ENCODE measurements around the gene IMPDH1. TPM values are rescaled to one million over a fixed set of nuclear protein-coding genes. Genes with fewer than 3 reads are reported as not detected.

IMPDH1 gene
- total and polyA plus RNA-seq, 2 donors (not counting 3 experiments of a cell fraction or from before 2014, with no cell fraction given) = 78.8 to 97.9 TPM

DNA sequence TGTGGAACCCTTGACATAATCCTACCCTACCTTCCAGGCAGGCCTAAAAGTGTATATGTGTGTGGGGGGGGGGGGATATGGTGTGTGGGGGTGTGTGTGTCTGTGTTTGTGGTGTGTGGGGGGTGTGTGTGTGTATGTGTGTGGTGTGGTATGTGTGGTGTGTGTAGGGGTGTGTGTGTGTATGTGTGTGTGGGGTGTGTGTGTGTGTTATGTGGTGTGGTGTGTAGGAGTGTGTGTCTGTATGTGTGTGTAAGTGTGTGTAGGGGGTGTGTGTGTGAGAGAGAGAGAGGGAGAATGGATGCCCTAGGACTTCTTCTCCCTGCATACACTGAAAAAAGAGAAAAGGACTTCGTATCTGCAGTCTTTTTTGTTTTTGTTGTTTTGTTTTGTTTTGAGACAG is 12.3 kb upstream of the IMPDH1 start:
- Histone ChIP-seq H3K9me3 (replicated peaks; ENCODE audit: control insufficient read depth, insufficient read depth, low read length) (no peaks in the 10 kb centered on the region), H3K79me2 (ENCODE audit: control insufficient read depth, insufficient read depth, low read length) (no peaks in the 10 kb centered on the region), H3K27ac (ENCODE audit: insufficient read depth, low read depth, low read length) (no peak overlapping the region), H3K4me3 (replicated peaks in 1 of 3; ENCODE audit: insufficient read depth in 1 of 3, low read depth in 1 of 3, low read length in 3 of 3) (no peak overlapping the region), H3K9ac (replicated peaks; ENCODE audit: extremely low read depth, insufficient read depth, low read length) (no peak overlapping the region), H4K20me1 (replicated peaks; ENCODE audit: control insufficient read depth, extremely low read depth, insufficient read depth, low read length) (no peaks in the 10 kb centered on the region), H3K4me1 (ENCODE audit: control insufficient read depth, extremely low read depth, insufficient read depth, low read length) (no peaks in the 10 kb centered on the region), H3K27me3 (ENCODE audit: control insufficient read depth in 2 of 2, insufficient read depth in 2 of 2, low read length in 2 of 2) (peaks cover 0 to 2% of the 10 kb centered on the region in 2 experiments), H3K36me3 (ENCODE audit: control insufficient read depth in 2 of 2, extremely low read depth in 1 of 2, insufficient read depth in 2 of 2, low read length in 2 of 2) (no peaks in the 10 kb centered on the region), H3K4me2 (ENCODE audit: insufficient read depth, low read length) (no peak overlapping the region), H3K9me1 (replicated peaks; ENCODE audit: control insufficient read depth, extremely low read depth, insufficient read depth, low read length) (no peaks in the 10 kb centered on the region), H2AFZ (ENCODE audit: low read depth, low read length) (no peak overlapping the region)
- ChIA-PET CTCF (interaction anchor here (0.9 to 20.8 kb wide), 4 partner anchors 11 to 74 kb away, joined by 4 to 632 read pairs (median 142); partner anchors contain the start of gene IMPDH1), POLR2A (no interaction called here)
- intact Hi-C loops (cut with micrococcal nuclease) (no loop called here), dilution Hi-C loops (cut with MboI; ENCODE audit: extremely low pct_ligation_motif_present, low sequenced_read_pairs) (no loop called here)
- BruUV-seq (replicated peaks) = no TSS peak
- TF ChIP-seq, protein P1, sequence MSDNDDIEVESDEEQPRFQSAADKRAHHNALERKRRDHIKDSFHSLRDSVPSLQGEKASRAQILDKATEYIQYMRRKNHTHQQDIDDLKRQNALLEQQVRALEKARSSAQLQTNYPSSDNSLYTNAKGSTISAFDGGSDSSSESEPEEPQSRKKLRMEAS (IDR thresholded peaks at IDR 0.05; ENCODE audit: insufficient read depth, insufficient read length) = no peak
- DNase-seq (ENCODE audit: low read depth, low spot score) (no peak), FAIRE-seq (no peak)

DNA sequence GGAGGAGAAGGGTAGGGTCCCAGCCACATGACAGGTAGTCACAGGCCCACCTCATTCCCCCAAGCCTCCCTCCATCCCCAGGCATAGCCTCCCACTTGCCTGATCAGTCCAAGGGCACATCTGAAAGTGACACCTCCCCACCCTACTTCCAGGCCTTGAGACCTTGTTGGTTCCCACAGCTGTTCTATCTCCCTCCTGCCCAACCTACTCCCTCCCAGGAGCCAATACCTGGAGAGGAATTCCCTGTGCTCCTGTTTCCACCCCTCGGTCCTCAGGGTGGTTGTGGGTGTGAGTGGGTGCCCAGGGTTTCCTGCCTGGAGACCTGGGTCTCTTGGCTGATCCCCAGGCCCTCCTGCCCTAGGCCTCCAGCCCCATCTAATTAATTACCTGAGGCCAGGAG is 11.6 kb upstream of the IMPDH1 start:
- DNase-seq (ENCODE audit: low read depth, low spot score) (no peak), FAIRE-seq (no peak)
- Histone ChIP-seq H3K27ac (ENCODE audit: insufficient read depth, low read depth, low read length) (no peak overlapping the region), H3K9me1 (replicated peaks; ENCODE audit: control insufficient read depth, extremely low read depth, insufficient read depth, low read length) (no peaks in the 10 kb centered on the region), H3K4me2 (ENCODE audit: insufficient read depth, low read length) (no peak overlapping the region), H3K79me2 (ENCODE audit: control insufficient read depth, insufficient read depth, low read length) (no peaks in the 10 kb centered on the region), H3K27me3 (ENCODE audit: control insufficient read depth in 2 of 2, insufficient read depth in 2 of 2, low read length in 2 of 2) (peaks cover 2% of the 10 kb centered on the region in 2 experiments), H3K4me3 (replicated peaks in 1 of 3; ENCODE audit: insufficient read depth in 1 of 3, low read depth in 1 of 3, low read length in 3 of 3) (no peak overlapping the region), H2AFZ (ENCODE audit: low read depth, low read length) (no peak overlapping the region), H4K20me1 (replicated peaks; ENCODE audit: control insufficient read depth, extremely low read depth, insufficient read depth, low read length) (no peaks in the 10 kb centered on the region), H3K9me3 (replicated peaks; ENCODE audit: control insufficient read depth, insufficient read depth, low read length) (no peaks in the 10 kb centered on the region), H3K36me3 (ENCODE audit: control insufficient read depth in 2 of 2, extremely low read depth in 1 of 2, insufficient read depth in 2 of 2, low read length in 2 of 2) (no peaks in the 10 kb centered on the region), H3K4me1 (ENCODE audit: control insufficient read depth, extremely low read depth, insufficient read depth, low read length) (no peaks in the 10 kb centered on the region), H3K9ac (replicated peaks; ENCODE audit: extremely low read depth, insufficient read depth, low read length) (no peak overlapping the region)
- no peak for TF ChIP-seq JUN (IDR thresholded peaks at IDR 0.05; ENCODE audit: borderline replicate concordance, insufficient read depth, insufficient read length, low read depth)
- TF ChIP-seq POLR2AphosphoS5 (IDR thresholded peaks at IDR 0.05; ENCODE audit: insufficient read depth, low read depth, low read length) = no peak
- TF ChIP-seq, protein P2, sequence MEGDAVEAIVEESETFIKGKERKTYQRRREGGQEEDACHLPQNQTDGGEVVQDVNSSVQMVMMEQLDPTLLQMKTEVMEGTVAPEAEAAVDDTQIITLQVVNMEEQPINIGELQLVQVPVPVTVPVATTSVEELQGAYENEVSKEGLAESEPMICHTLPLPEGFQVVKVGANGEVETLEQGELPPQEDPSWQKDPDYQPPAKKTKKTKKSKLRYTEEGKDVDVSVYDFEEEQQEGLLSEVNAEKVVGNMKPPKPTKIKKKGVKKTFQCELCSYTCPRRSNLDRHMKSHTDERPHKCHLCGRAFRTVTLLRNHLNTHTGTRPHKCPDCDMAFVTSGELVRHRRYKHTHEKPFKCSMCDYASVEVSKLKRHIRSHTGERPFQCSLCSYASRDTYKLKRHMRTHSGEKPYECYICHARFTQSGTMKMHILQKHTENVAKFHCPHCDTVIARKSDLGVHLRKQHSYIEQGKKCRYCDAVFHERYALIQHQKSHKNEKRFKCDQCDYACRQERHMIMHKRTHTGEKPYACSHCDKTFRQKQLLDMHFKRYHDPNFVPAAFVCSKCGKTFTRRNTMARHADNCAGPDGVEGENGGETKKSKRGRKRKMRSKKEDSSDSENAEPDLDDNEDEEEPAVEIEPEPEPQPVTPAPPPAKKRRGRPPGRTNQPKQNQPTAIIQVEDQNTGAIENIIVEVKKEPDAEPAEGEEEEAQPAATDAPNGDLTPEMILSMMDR (IDR thresholded peaks at IDR 0.05; ENCODE audit: extremely low read depth in 1 of 2, insufficient read depth in 1 of 2, low read depth in 1 of 2, low read length in 2 of 2) = no peak
- TF ChIP-seq POLR2A (IDR thresholded peaks at IDR 0.05; ENCODE audit: low read depth, low read length) = no peak
- TF ChIP-seq GATA2 (IDR thresholded peaks at IDR 0.05; ENCODE audit: insufficient read depth, insufficient read length, low read depth, low read length) = no peak
- TF ChIP-seq EZH2 (IDR thresholded peaks at IDR 0.05; ENCODE audit: borderline replicate concordance, low read depth, low read length, severe bottlenecking) = no peak
- no peak for TF ChIP-seq MYC (IDR thresholded peaks at IDR 0.05; ENCODE audit: low read depth, low read length)
- no peak for TF ChIP-seq FOS (IDR thresholded peaks at IDR 0.05; ENCODE audit: borderline replicate concordance, insufficient read depth, low read length)
- TF ChIP-seq, protein P1 (IDR thresholded peaks at IDR 0.05; ENCODE audit: insufficient read depth, insufficient read length) = no peak
- BruUV-seq (replicated peaks) = no TSS peak
- intact Hi-C loops (cut with micrococcal nuclease) (no loop called here), dilution Hi-C loops (cut with MboI; ENCODE audit: extremely low pct_ligation_motif_present, low sequenced_read_pairs) (no loop called here)
- CTCF ChIA-PET = no interaction called here
- POLR2A ChIA-PET = no interaction called here
